ENCODE results near the gene TNFRSF1B.

TNFRSF1B gene

DNA sequence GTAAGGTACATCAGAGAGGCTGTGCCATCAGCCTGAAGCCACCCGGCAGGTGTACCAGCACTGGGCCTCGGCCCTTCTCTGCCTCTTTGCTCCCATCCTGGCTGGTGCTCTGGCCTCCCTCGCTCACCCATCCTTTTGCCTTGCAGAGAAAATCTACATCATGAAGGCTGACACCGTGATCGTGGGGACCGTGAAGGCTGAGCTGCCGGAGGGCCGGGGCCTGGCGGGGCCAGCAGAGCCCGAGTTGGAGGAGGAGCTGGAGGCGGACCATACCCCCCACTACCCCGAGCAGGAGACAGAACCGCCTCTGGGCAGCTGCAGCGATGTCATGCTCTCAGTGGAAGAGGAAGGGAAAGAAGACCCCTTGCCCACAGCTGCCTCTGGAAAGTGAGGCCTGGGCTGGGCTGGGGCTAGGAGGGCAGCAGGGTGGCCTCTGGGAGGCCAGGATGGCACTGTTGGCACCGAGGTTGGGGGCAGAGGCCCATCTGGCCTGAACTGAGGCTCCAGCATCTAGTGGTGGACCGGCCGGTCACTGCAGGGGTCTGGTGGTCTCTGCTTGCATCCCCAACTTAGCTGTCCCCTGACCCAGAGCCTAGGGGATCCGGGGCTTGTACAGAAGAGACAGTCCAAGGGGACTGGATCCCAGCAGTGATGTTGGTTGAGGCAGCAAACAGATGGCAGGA lies 24.5 kb upstream of the TNFRSF1B start:
- DNase-seq = no peak

DNA sequence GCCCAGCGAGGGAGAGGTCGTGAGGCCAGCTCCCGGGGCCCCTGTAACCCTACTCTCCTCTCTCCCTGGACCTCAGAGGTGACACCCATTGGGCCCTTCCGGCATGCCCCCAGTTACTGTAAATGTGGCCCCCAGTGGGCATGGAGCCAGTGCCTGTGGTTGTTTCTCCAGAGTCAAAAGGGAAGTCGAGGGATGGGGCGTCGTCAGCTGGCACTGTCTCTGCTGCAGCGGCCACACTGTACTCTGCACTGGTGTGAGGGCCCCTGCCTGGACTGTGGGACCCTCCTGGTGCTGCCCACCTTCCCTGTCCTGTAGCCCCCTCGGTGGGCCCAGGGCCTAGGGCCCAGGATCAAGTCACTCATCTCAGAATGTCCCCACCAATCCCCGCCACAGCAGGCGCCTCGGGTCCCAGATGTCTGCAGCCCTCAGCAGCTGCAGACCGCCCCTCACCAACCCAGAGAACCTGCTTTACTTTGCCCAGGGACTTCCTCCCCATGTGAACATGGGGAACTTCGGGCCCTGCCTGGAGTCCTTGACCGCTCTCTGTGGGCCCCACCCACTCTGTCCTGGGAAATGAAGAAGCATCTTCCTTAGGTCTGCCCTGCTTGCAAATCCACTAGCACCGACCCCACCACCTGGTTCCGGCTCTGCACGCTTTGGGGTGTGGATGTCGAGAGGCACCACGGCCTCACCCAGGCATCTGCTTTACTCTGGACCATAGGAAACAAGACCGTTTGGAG lies 23.7 kb upstream of the TNFRSF1B start:
- no peak for DNase-seq

DNA sequence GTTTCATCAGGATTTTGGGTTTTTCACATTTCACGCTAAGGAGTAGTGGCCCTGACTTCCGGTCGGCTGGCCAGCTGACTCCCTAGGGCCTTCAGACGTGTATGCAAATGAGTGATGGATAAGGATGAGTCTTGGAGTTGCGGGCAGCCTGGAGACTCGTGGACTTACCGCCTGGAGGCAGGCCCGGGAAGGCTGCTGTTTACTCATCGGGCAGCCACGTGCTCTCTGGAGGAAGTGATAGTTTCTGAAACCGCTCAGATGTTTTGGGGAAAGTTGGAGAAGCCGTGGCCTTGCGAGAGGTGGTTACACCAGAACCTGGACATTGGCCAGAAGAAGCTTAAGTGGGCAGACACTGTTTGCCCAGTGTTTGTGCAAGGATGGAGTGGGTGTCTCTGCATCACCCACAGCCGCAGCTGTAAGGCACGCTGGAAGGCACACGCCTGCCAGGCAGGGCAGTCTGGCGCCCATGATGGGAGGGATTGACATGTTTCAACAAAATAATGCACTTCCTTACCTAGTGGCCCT lies 23.1 kb upstream of the TNFRSF1B start:
- DNase-seq = no peak

DNA sequence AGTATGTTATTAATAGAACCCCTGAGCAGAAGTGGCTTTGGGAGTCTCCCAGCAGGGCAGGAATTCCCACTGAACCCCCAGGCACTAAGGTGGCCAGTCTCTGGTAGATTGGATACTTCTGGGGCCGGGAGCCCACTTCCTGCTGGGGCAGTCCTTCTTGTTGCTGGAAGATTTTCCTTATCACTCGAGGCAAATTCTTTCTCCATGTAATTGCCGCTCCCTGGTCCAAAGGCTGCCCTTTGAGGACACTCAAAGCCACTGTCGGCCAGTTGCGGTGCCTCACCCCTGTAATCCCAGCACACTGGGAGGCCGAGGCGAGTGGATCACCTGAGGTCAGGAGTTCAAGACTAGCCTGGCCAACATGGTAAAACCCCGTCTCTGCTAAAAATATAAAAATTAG lies 22.6 kb upstream of the TNFRSF1B start:
- DNase-seq = no peak

DNA sequence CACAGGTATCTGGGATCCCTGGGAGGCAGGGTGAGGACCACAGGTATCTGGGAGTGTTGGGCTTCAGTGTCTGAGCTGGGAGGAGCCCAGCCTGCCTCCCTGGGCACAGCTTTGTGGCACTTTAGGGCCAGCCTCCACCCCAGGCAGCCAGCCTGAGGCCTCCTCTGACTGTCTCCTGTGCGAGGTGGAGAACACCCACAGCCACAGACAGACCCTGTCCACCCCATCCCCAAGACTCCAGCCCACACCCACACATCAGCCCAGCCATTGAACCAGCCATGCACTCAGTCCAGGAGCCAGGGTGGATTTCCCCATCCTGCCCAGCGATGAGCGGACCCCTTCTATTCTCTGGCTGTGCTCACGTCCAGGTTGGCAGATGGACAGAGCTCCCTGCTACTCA lies 21.8 kb upstream of the TNFRSF1B start:
- no peak for DNase-seq

DNA sequence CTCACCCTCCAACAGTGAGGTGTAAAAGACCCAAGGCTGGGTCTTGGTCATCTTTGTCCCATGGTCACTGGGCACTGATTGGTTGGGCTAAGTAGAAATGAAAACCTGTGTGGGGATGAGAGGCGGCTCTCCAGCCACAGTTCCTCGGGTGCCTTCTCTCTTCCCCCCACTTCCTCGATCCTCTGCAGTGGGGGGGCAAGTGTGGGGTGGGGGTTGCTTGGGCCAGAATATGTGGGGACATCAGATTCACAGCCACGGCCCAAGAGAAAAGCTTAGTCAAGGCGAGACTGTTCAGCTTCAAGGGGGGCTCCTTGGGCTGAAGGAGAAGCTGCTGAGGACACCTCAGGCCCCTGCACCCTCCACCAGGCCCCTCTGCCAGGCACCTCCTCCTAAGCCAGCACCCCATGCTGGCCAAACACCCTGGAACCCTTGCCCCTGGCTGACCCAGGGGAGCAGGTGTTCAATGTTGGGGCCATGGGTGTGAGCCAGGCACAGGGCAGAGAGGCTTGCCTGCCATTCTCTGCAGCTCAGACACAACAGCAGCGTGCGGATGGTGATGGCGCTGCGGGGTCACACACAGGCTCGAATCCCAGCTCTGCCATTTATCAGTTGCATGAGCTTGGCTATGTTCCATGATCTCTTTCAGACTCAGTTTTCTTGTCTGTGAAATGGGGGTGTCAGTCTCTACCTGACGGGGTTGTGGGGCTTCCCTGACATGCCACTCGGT lies 21.0 kb upstream of the TNFRSF1B start:
- DNase-seq = no peak

DNA sequence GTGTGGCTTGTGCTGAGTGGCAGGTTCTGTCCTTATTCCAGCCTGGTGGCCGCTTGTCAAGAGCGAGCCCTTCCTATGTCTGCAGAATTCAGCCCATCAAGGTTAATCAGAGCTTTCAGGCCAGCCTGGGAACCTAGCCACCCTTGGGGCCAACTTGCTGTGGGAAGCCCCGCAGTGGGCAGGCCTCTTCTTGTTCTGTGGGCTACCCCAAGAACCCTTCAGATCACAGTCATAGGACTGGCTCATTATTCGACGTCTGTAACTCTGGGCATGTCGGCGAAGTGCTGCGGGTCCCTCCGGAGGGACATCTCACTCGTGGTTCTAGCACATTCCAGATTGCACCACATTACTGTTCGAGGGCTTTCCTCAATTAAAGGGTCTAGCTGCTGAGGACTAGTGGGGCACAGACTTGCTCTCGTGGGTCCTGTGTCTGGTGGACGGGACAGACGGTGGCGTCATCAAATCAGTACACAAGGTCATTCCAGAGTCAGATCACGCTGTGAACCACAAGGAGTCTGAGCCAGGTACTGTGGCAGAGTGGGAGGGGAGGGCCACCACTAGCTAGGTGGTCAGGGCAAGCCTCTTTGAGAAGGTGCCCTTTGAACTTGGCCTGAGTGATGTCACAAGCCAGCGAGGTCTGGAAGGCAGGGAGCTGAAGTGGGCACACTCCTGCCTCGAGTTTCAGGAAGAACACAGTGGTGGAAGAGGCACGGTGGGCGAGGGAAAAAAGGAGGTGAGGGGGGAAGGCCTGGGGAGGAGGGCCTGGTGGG lies 20.3 kb upstream of the TNFRSF1B start:
- DNase-seq = no peak

DNA sequence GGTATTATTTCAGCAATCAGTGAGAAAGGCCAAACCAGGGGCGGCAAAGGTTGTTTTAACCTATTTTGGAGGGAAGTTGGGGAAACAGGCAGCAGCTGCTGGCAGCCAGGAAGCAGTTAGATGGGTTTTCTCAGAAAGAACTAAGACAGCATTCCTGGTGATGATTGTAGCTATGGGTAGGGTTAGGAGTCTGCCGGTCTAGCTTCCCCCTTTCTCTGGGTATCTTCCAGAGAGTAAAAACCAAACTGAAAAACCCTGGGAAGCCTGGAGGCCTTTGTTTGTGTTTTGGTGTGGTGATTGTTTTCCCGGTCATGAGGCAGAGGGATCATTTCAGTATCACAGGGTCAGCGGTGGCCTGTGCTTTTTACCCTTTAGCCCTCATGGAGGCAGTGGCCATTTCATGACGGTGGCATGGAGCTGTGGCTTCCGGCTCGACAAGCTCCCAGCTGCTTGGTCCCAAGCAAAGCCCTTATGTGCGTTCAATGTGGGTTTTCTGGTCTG lies 19.5 kb upstream of the TNFRSF1B start:
- DNase-seq = no peak

DNA sequence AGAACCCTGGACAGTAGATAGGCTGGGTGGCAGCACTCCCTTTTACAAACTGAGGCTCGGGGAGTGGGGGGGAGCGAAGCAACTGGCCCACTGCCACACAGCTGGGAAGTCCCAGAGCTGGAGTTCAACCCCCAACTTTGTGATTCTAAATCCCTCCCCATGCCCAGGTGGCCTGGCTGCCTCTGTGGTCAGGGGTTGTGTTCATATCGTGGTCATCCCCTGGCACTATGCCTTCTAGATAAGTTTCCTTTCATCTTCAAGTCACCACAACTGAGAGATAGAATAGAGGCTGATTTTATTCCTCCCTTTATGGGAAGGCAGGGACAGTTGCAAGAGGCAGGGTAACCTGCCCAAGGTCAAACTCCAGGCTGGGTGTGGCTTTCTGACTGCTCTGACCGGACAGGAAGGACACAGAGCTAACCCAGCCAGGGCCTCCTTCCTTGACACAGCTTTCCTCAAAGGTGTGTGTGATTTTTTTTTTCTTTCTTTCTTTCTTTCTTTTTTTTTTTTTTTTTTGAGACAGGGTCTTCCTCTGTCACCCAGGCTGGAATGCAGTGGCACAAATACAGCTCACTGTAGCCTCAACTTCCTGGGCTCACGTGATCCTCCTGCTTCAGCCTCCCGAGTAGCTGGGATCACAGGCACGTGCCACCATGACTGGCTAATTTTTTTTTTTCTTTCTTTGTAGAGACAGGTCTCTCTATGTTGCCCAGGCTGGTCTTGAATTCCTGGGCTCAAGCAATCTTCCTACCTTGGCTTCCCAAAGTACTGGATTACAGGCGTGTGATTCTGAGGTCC lies 18.4 kb upstream of the TNFRSF1B start:
- no peak for DNase-seq

DNA sequence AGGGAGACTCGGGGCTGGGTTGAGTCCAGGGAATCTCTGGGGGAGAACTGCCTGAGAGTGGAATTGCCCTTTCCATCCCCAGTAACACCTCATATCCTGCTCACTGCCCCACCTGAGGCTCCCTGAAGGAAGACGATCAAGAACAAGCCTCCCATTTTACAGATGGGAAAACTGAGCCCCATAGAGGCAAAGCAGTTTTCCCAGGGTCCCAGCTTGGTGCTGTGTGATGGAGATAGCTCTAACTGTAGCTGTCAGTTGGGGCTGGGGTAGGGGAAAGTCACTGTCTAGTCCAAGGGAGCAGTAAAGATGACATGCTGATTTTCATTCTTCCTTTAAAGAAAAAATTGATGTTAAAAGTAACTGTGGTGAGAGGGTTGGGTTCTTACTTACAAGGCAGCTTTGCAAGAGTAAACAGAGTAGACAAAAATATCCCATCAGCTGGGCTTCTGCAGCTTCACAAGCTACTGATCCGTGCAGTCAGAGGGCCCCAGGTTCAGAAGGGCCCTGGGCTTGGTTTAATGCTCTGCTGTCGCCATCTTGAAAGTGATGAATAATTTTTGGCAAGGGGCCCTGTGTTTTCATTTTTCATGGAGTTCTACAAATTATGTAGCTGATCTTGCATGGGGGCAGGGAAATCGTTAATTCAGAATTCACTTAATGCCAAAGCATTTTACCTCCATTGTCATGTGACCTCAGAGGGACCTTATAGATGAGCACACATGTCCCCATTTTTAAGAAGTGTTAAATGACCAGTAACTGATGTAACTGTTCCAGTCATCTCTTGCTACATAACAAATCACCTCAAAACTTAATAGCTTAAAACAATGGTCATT lies 17.6 kb upstream of the TNFRSF1B start:
- no peak for DNase-seq

DNA sequence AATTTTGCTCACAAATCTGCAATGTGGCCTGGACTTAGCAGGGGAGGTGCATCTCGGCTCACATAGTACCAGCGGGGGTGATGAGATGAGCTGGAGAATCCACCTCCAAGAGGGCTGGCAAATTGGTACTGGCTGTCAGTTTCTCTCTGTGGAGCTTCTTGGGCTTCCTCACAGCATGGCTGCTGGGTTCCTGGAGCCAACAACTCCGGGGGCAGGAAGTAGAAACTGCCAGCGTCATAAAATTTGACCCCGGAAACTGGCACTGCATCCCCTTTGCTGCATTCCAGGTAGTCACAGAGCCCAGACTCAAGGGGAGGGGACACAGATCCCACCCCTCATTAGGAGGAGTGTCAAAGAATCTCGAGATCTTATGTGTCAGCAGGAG lies 17.0 kb upstream of the TNFRSF1B start:
- no peak for DNase-seq

DNA sequence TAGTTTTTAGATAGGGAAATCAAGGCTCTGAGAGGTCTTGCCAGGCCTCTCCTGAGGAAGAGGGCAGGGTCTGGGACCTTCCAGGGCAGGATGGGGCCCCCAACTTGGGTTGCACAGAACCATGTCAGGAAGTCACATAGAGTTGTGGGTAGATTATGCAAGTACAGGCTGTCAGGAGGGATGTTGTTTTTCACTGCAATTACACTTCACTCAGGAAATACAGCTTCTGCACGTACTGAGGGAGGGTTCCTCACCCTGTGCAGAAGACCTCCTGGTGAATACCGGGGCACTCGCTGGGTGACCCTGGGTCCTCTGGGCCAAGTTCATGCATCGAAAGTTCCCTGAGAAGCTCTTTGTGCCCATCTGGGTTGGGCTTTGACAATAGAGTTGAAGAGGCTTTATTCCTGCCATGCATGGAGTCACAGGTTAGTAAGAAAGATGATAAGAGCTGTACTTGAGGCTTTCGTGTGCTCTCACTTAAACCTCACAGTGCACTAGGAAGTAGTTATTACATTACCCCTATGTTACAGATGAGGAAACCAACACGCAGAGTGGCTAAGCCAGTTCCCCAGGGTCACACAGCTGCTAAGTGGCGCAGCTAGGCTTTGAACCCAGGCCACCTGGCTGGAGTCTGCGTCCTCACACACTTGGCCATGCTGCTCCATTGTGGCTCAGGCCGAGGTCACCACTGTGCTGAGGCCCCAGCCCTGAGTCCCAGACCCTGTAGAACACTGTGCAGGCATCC lies 16.2 kb upstream of the TNFRSF1B start:
- DNase-seq = no peak

DNA sequence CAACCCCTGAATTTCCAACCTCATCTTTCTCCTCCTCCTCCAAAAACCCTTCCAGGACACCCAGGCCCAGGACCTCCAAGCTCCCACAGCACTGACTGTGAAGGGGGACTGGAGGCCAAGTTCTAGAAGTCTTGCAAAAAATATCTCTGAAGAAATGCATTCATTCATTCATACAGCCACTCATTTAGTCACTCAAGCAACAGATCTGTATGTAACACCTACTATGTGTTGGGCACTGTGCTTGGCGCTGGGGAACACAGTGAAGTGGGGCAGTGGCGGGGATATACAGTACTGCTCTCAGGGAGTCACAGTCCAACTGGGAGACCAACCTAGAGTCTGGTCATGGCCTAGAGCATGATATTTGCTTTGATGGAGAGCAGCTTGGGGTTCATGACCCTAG lies 15.3 kb upstream of the TNFRSF1B start:
- no peak for DNase-seq

DNA sequence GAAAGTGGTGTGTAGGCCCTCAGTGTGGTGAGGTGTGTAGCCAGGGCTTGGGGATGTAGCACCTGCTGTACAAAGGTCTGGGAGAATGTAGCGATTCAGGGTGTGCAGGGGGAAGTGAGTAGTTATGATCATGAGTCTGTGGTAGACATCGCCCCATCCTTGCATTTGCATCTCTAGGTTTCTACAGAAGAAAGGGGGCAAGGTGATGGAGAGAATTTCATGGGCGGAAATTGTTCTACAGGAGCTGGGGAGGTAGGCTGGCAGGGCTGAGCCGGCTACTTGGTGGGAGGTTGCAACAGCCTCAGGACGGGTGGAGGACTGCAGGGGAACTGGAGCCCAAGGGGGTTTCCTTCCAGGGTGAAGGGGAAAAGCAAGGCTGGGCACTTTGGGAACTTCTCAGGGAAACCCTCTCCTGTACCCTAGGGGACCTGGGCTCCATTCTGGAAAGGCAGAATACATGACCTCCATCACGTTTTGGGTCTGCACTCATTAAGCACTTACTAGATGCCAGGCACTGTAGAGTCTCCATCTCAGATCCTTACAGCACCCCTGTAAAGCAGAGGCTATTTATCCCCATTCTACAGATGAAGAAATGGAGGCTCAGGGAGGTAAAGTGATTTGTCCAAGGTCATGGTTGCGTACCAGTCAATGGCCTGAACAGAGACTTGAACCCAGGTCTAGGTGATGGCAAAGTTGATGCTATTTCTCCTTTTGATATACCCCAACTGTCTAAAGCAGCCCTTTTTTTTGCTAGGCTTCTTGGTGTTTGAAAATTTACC lies 14.5 kb upstream of the TNFRSF1B start:
- no peak for DNase-seq

DNA sequence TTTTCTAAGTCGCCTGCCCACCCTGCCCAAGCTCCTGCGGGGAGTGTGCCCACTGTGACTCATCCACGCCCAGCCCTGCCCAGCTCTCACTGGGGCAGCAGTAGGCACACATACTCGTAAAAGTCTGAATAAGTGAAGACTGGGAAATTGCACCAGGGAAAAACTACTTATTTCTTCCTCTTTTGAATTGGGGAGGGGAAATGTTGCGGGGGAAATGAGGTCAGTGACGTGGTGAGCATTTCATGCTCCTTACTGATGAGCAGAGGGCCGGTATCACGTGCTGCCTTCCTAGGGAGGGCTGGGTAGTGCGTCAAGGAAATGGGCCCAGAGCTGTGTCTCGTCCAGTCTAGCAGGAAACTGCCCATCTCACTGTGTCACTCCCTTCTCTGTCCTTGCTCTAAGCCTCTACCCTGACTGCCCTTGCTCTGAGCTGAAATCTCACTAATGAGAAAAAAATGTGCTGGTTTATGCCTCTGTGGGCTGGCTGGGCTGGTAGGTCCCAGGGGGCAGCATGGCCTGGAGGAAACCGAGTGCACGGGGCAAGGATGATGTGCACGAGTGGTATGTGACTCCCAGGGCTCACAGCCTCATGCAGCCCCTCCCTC lies 13.5 kb upstream of the TNFRSF1B start:
- no peak for DNase-seq

DNA sequence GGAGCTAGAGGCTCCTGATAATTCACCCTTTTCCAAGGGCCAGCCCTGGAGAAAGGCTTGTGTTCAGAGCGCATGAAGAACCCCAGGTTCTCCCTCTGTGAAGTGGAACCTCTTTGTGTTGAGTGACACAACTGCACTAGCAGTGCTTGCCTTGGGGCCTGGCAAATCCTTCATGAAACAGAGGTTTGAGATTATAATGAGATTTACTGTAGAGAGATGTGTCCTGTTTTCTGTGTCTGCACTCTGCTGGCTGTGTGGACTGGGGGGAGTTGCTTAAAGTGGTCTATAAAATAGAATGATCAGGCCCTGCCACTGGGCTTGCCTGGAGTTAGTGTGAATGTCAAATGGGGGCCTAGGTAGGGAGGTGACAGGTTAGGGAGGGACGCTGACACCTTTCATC lies 11.5 kb upstream of the TNFRSF1B start:
- DNase-seq = no peak

DNA sequence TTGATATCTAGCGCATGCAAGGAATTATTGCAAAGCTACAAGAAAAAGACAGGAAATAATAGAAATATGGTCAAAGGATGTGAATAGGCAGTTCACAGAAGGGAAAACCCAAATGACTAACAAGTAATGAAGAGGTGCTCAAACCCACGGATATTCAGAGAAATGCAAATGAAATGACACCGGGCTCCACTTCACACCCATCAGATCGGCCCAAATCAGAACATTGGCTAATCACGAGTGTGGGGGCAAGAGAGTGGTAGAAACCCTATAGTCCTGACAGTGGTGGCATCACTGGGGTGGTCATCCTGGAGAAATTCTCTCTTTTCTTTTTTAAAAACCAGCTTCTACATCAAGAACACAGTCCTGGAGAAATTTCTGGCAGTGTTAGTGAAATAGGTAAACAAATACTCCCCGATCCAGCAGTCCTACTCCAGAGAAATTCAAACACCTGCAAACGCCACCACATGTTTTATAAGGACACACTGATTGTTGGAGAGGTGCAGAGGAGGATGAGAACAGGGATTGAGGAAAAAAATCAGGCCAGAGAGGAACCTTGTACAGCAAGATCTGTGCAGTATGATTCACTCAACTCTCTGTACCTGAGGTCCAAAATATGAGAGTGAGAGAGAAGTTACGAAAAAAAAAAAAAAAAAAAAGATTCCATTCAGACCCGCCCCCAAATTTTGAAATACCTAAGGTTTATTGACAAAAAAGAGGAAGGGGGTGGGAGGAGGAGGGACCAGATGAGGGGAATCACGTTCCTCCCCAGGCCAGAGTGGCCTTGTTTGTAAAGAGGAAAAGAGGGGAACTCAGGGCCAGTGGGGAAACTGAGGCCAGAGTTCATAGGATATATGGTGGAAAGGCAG lies 9.2 kb upstream of the TNFRSF1B start:
- no peak for DNase-seq

Data from effector CD4-positive, alpha-beta T cell (primary cell).